HepG2 (cell line): ENCODE data around the gene ZBTB2. TPM values are rescaled to one million over a fixed set of nuclear protein-coding genes. Genes with fewer than 3 reads are reported as not detected.

Experiments
- AHR ChIP-seq: IDR thresholded peaks from 2 replicates; pipeline ENCODE4 v1.6.1; 2018; ENCODE audit warnings: missing genetic modification reagents, missing compliant biosample characterization
- CCDC6 ChIP-seq: sonication (generic); formaldehyde crosslinking; IDR thresholded peaks from 2 replicates; pipeline ENCODE4 v1.8.1; 2022; ENCODE audit warnings: mild to moderate bottlenecking, missing genetic modification reagents, moderate library complexity
- ETV6 ChIP-seq: sonication (generic); formaldehyde crosslinking; conservative IDR thresholded peaks from 2 replicates; pipeline ENCODE4 v1.4.0; 2020; ENCODE audit warnings: missing genetic modification reagents
- MTA1 ChIP-seq: sonication (generic); formaldehyde crosslinking; IDR thresholded peaks from 2 replicates; pipeline ENCODE4 v1.4.0; 2020; ENCODE audit warnings: missing genetic modification reagents, mild to moderate bottlenecking, borderline replicate concordance
- NCOA2 ChIP-seq: sonication (generic); formaldehyde crosslinking; IDR thresholded peaks from 2 replicates; pipeline ENCODE4 v1.8.0; 2022; ENCODE audit warnings: inconsistent platforms
- NFYB ChIP-seq: sonication (generic); formaldehyde crosslinking; IDR thresholded peaks from 2 replicates; pipeline ENCODE4 v1.4.0; 2020; ENCODE audit warnings: missing genetic modification reagents
- TP53 ChIP-seq: sonication (generic); formaldehyde crosslinking; conservative IDR thresholded peaks from 2 replicates; pipeline ENCODE4 v1.4.0; 2020; ENCODE audit warnings: missing genetic modification reagents
- ZFAT ChIP-seq: sonication (generic); formaldehyde crosslinking; conservative IDR thresholded peaks from 2 replicates; pipeline ENCODE4 v1.8.1; 2023; ENCODE audit warnings: missing genetic modification reagents, inconsistent platforms
- ZNF138 ChIP-seq: sonication (generic); formaldehyde crosslinking; IDR thresholded peaks from 2 replicates; pipeline ENCODE4 v1.5.0; 2020; ENCODE audit warnings: mild to moderate bottlenecking, low read depth, missing genetic modification reagents
- ZNF160 ChIP-seq: sonication (generic); formaldehyde crosslinking; IDR thresholded peaks from 2 replicates; pipeline ENCODE4 v1.8.0; 2022; ENCODE audit warnings: mild to moderate bottlenecking, inconsistent platforms, missing genetic modification reagents
- ZNF501 ChIP-seq: sonication (generic); formaldehyde crosslinking; IDR thresholded peaks from 2 replicates; pipeline ENCODE4 v1.5.1; 2020; ENCODE audit warnings: mild to moderate bottlenecking, moderate library complexity, missing genetic modification reagents
- ZNF546 ChIP-seq: sonication (generic); formaldehyde crosslinking; conservative IDR thresholded peaks from 2 replicates; pipeline ENCODE4 v1.8.1; 2023; ENCODE audit warnings: mild to moderate bottlenecking, missing genetic modification reagents
- ZNF746 ChIP-seq: sonication (generic); formaldehyde crosslinking; IDR thresholded peaks from 2 replicates; pipeline ENCODE4 v1.8.0; 2022; ENCODE audit warnings: mild to moderate bottlenecking, missing genetic modification reagents
- polyA plus RNA-seq, 8 experiments: library from polyadenylated mRNA; depleted of rRNA in 3 of 8; stranded (reverse) in 7 of 8; unstranded in 1 of 8; fragments of >200 nt; fragmentation: Illumina TruSeq in 4 of 8; extraction: Trizol in 4 of 8; gene quantifications; 2 replicates each; pipeline versions ENCODE4 v1.2.1 to v1.2.3, GENCODE V29; 2011 to 2016; ENCODE audit warnings: low read depth in 4 of 8, missing spikeins in 1 of 8, mixed read lengths in 1 of 8; ENCODE audit not compliant: insufficient read depth in 1 of 8
- total RNA-seq, 5 experiments: library from RNA; depleted of rRNA; stranded (reverse); fragments of >200 nt; fragmentation: Illumina TruSeq; extraction: Trizol; gene quantifications; 2 replicates each; pipeline ENCODE4 v1.2.3, GENCODE V29; 2016; ENCODE audit warnings: low read depth in 1 of 5
- TF ChIP-seq, protein P1 (sequence below): sonication (generic); formaldehyde crosslinking; IDR thresholded peaks from 2 replicates; pipeline ENCODE4 v1.5.1; 2020; ENCODE audit warnings: missing genetic modification reagents, mild to moderate bottlenecking, borderline replicate concordance
- TF ChIP-seq, protein P2 (sequence below): sonication (generic); formaldehyde crosslinking; IDR thresholded peaks from 2 replicates; pipeline ENCODE4 v1.5.1; 2020; ENCODE audit warnings: missing genetic modification reagents, mild to moderate bottlenecking, borderline replicate concordance
- TF ChIP-seq, protein P3 (sequence below): sonication (generic); formaldehyde crosslinking; IDR thresholded peaks from 2 replicates; pipeline ENCODE4 v1.5.0; 2020; ENCODE audit warnings: missing genetic modification reagents, mild to moderate bottlenecking, borderline replicate concordance
- TF ChIP-seq, protein P4 (sequence below): sonication (generic); formaldehyde crosslinking; IDR thresholded peaks from 2 replicates; pipeline ENCODE4 v1.4.0; 2020; ENCODE audit warnings: mild to moderate bottlenecking, low read depth, missing genetic modification reagents
- TF ChIP-seq, protein P5 (sequence below): sonication (generic); formaldehyde crosslinking; IDR thresholded peaks from 2 replicates; pipeline ENCODE4 v1.8.0; 2022; ENCODE audit warnings: missing genetic modification reagents, low read depth, mild to moderate bottlenecking, borderline replicate concordance
- TF ChIP-seq, protein P6 (sequence below): sonication (generic); formaldehyde crosslinking; IDR thresholded peaks from 2 replicates; pipeline ENCODE4 v1.8.0; 2022; ENCODE audit warnings: mild to moderate bottlenecking, missing genetic modification reagents, borderline replicate concordance

Gene ZBTB2
- total and polyA plus RNA-seq, 2 of the 13 experiments (the other 11 are each of a cell fraction or from before 2014, with no cell fraction given), result 15.4 to 22.8 TPM

DNA sequence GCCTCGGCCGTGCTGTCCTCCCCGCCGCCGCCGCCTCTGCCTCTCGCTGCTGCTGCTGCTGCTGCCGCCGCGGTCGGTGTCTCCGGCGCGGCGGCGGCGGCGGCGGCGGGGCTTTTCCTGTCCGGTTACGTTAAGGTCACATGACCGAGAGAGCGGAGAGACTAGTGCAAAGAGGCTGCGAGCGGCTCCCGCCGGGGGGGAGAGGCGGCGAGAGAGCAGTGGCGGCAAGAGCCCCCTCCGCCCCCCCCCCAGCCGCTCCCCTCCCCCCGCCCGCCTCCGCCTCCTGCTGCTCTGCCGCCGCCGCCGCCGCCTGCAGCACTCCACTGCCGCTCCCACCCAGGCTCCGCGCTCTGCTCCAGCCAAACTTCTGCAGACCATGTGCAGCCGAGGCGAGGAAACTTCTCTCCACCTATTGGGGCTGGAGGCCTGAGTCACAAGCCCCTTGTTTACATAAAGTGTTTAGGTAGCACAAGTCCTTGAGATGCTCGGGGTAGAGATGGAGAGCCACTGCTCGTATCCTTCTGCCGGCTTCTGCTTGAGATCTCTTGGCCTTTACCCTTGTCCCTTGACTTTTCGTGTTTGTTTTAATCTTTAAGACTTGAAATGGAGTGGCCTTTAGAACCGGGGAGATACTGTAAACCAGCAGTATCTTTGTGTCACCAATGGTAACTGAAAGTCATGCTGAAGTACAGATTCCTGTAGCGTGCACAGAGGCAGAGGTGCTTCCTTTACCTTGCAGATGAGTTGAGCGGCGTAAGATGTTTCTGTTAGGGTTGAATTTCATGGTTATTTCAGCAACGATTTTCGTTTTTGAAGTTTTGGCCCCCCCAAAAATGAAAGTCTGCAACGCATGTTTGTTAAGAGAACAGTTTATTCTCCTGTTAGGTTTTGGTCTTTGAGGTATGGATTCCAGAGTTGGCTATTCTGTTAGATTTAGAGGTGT lies at the start of gene ZBTB2 (continued):
- TF ChIP-seq, protein P1, sequence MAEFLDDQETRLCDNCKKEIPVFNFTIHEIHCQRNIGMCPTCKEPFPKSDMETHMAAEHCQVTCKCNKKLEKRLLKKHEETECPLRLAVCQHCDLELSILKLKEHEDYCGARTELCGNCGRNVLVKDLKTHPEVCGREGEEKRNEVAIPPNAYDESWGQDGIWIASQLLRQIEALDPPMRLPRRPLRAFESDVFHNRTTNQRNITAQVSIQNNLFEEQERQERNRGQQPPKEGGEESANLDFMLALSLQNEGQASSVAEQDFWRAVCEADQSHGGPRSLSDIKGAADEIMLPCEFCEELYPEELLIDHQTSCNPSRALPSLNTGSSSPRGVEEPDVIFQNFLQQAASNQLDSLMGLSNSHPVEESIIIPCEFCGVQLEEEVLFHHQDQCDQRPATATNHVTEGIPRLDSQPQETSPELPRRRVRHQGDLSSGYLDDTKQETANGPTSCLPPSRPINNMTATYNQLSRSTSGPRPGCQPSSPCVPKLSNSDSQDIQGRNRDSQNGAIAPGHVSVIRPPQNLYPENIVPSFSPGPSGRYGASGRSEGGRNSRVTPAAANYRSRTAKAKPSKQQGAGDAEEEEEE (CRISPR knock-in tag), result no peak
- TF ChIP-seq ZFAT (CRISPR knock-in tag) (0 out of 2 replicates have a peak, but pooled peaks have one; percentile 30), CCDC6 (CRISPR knock-in tag) (0 out of 2 replicates have a peak, but pooled peaks have one; percentile 7), AHR (no peak), TP53 (CRISPR knock-in tag) (0 out of 2 replicates have a peak, but pooled peaks have one; percentile 21), NCOA2 (CRISPR knock-in tag) (0 out of 2 replicates have a peak, but pooled peaks have one; percentile 16), ZNF501 (CRISPR knock-in tag) (no peak), ETV6 (CRISPR knock-in tag) (no peak), ZNF160 (CRISPR knock-in tag) (peak; percentile 30; the same call in 1 of the 2 replicates), ZNF138 (CRISPR knock-in tag) (no peak), MTA1 (CRISPR knock-in tag) (no peak), NFYB (CRISPR knock-in tag) (peak; percentile 50; the same call in 1 of the 2 replicates), ZNF546 (0 out of 2 replicates have a peak, but pooled peaks have one; percentile 64), ZNF746 (peak; percentile 55; the same call in 1 of the 2 replicates)
- TF ChIP-seq, protein P2, sequence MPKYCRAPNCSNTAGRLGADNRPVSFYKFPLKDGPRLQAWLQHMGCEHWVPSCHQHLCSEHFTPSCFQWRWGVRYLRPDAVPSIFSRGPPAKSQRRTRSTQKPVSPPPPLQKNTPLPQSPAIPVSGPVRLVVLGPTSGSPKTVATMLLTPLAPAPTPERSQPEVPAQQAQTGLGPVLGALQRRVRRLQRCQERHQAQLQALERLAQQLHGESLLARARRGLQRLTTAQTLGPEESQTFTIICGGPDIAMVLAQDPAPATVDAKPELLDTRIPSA (CRISPR knock-in tag), result peak; percentile 35; the same call in 1 of the 2 replicates
- TF ChIP-seq, protein P3, sequence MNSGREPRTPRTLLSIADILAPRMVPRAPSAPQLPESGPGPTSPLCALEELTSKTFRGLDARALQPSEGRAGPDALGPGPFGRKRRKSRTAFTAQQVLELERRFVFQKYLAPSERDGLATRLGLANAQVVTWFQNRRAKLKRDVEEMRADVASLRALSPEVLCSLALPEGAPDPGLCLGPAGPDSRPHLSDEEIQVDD (CRISPR knock-in tag), result 0 out of 2 replicates have a peak, but pooled peaks have one; percentile 23
- TF ChIP-seq, protein P4, sequence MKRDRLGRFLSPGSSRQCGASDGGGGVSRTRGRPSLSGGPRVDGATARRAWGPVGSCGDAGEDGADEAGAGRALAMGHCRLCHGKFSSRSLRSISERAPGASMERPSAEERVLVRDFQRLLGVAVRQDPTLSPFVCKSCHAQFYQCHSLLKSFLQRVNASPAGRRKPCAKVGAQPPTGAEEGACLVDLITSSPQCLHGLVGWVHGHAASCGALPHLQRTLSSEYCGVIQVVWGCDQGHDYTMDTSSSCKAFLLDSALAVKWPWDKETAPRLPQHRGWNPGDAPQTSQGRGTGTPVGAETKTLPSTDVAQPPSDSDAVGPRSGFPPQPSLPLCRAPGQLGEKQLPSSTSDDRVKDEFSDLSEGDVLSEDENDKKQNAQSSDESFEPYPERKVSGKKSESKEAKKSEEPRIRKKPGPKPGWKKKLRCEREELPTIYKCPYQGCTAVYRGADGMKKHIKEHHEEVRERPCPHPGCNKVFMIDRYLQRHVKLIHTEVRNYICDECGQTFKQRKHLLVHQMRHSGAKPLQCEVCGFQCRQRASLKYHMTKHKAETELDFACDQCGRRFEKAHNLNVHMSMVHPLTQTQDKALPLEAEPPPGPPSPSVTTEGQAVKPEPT (CRISPR knock-in tag), result 0 out of 2 replicates have a peak, but pooled peaks have one; percentile 20
- TF ChIP-seq, protein P5, sequence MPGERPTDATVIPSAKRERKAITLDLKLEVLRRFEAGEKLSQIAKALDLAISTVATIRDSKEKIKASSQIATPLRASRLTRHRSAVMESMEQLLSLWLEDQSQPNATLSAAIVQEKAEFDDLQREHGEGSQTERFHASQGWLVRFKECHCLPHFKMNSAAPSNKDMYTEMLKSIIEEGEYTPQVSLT, result no peak
- TF ChIP-seq, protein P6, sequence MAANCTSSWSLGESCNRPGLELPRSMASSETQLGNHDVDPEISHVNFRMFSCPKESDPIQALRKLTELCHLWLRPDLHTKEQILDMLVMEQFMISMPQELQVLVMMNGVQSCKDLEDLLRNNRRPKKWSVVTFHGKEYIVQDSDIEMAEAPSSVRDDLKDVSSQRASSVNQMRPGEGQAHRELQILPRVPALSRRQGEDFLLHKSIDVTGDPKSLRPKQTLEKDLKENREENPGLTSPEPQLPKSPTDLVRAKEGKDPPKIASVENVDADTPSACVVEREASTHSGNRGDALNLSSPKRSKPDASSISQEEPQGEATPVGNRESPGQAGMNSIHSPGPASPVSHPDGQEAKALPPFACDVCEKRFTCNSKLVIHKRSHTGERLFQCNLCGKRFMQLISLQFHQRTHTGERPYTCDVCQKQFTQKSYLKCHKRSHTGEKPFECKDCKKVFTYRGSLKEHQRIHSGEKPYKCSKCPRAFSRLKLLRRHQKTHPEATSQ, result no peak
